ENCODE data around the gene FBXL2. TPM values are rescaled to one million over a fixed set of nuclear protein-coding genes. Genes with fewer than 3 reads are reported as not detected.

The FBXL2 gene
- total RNA-seq, 1 experiment from 2014 or later, result not detected

- Histone ChIP-seq H3K36me3 (ENCODE audit: insufficient read depth, low read length) (no peaks in the 10 kb centered on the region), H3K9me2 (replicated peaks; ENCODE audit: insufficient read depth, low read length) (no peaks in the 10 kb centered on the region), H3K4me3 (ENCODE audit: low read length) (no peak overlapping the region), H4K20me1 (ENCODE audit: insufficient read depth, low read depth, low read length) (no peaks in the 10 kb centered on the region), H3K79me2 (ENCODE audit: low read length) (no peaks in the 10 kb centered on the region), H3K9ac (ENCODE audit: low read length) (no peak overlapping the region), H2AFZ (ENCODE audit: low read length) (no peak overlapping the region), H3K4me2 (ENCODE audit: low read depth, low read length, poor library complexity, severe bottlenecking) (no peak overlapping the region), H3K27me3 (ENCODE audit: low read length) (0 out of 2 replicates have a peak, but pooled peaks cover 7% of the 10 kb centered on the region), H3K27ac (ENCODE audit: low read length) (no peak overlapping the region), H3K4me1 (ENCODE audit: low read length) (no peaks in the 10 kb centered on the region), H3K9me3 (ENCODE audit: low read length) (0 out of 2 replicates have a peak, but pooled peaks cover 3% of the 10 kb centered on the region)
- DNase-seq, result no peak
These were observed 10.5 kb downstream of the FBXL2 start for GRCh38 chr3:33287672-33288282.

DNA sequence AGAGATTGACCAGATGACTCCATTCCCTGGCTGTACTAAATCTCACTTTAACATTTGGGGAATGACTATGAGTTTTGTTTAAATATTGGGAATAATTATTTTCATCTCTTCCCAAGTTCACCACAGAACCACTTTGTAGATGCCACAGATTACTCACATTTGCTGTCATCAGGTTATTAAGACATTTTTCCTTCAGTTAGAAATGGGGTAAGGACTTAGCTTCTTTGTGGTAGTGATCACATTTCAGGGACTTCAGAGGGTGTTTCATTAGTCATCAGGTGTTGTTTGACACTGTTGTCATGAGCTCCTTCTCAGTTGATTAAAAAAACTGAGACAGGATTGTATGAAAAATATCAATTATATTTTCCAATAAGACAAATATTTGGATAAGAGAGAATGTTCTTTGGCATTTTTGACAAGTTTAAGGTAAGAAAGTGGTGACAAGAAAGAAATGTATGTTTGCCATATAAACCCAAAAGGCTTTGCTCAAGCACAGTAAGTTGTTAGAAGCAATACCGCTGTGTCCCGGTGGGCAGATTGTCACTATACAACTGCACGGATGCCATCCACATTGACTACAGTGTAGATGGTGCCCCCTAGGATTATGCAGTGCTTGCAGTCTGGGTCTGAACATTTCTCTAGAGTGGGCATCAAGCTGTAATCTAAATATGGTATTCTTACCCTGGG lies 22.3 kb downstream of the FBXL2 start:
- H3K4me2 ChIP-seq (ENCODE audit: low read depth, low read length, poor library complexity, severe bottlenecking), result no peak overlapping the region
- no peak overlapping the region for H3K27ac ChIP-seq (ENCODE audit: low read length)
- H2AFZ ChIP-seq (ENCODE audit: low read length), result no peak overlapping the region
- H4K20me1 ChIP-seq (ENCODE audit: insufficient read depth, low read depth, low read length), result no peaks in the 10 kb centered on the region
- H3K4me1 ChIP-seq (ENCODE audit: low read length), result no peaks in the 10 kb centered on the region
- H3K9me3 ChIP-seq (ENCODE audit: low read length), result no peaks in the 10 kb centered on the region
- H3K36me3 ChIP-seq (ENCODE audit: insufficient read depth, low read length), result no peaks in the 10 kb centered on the region
- no peaks in the 10 kb centered on the region for H3K9me2 ChIP-seq (replicated peaks; ENCODE audit: insufficient read depth, low read length)
- no peak for DNase-seq
- H3K79me2 ChIP-seq (ENCODE audit: low read length), result no peaks in the 10 kb centered on the region
- no peak overlapping the region for H3K4me3 ChIP-seq (ENCODE audit: low read length)
- H3K9ac ChIP-seq (ENCODE audit: low read length), result no peak overlapping the region
- no peaks in the 10 kb centered on the region for H3K27me3 ChIP-seq (ENCODE audit: low read length)

GRCh38 chr3:33312361-33312760 lies 35.1 kb downstream of the FBXL2 start:
- no peak overlapping the region for H3K9ac ChIP-seq (ENCODE audit: low read length)
- no peak overlapping the region for H3K4me3 ChIP-seq (ENCODE audit: low read length)
- H3K36me3 ChIP-seq (ENCODE audit: insufficient read depth, low read length), result no peaks in the 10 kb centered on the region
- no peaks in the 10 kb centered on the region for H3K79me2 ChIP-seq (ENCODE audit: low read length)
- H3K9me3 ChIP-seq (ENCODE audit: low read length), result no peaks in the 10 kb centered on the region
- DNase-seq, result no peak
- H3K4me2 ChIP-seq (ENCODE audit: low read depth, low read length, poor library complexity, severe bottlenecking), result no peak overlapping the region
- no peaks in the 10 kb centered on the region for H3K4me1 ChIP-seq (ENCODE audit: low read length)
- no peak overlapping the region for H3K27ac ChIP-seq (ENCODE audit: low read length)
- no peaks in the 10 kb centered on the region for H3K9me2 ChIP-seq (replicated peaks; ENCODE audit: insufficient read depth, low read length)
- no peak overlapping the region for H2AFZ ChIP-seq (ENCODE audit: low read length)
- no peaks in the 10 kb centered on the region for H3K27me3 ChIP-seq (ENCODE audit: low read length)
- H4K20me1 ChIP-seq (ENCODE audit: insufficient read depth, low read depth, low read length), result no peaks in the 10 kb centered on the region

DNA sequence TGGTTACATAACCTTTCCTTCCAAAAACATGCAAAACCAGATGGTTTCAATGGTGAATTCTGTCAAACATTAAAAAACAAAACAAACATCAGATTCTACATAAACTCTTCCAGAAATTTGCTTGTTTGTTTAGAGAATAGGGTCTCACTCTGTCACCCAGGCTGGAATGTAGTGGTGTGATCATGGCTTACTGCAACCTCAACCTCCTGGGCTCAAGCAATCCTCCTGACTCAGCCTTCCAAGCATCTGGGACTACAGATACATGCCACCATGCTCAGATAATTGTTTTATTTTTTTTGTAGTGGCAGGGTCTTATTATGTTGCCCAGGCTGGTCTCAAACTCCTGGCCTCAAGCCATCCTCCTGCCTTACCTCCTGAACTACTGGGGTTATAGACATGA lies 36.1 kb downstream of the FBXL2 start:
- no peaks in the 10 kb centered on the region for H3K27me3 ChIP-seq (ENCODE audit: low read length)
- DNase-seq, result no peak
- H3K4me1 ChIP-seq (ENCODE audit: low read length), result no peaks in the 10 kb centered on the region
- no peaks in the 10 kb centered on the region for H3K36me3 ChIP-seq (ENCODE audit: insufficient read depth, low read length)
- no peaks in the 10 kb centered on the region for H4K20me1 ChIP-seq (ENCODE audit: insufficient read depth, low read depth, low read length)
- H2AFZ ChIP-seq (ENCODE audit: low read length), result no peak overlapping the region
- no peaks in the 10 kb centered on the region for H3K9me3 ChIP-seq (ENCODE audit: low read length)
- no peak overlapping the region for H3K9ac ChIP-seq (ENCODE audit: low read length)
- H3K9me2 ChIP-seq (replicated peaks; ENCODE audit: insufficient read depth, low read length), result no peaks in the 10 kb centered on the region
- H3K4me3 ChIP-seq (ENCODE audit: low read length), result no peak overlapping the region
- H3K27ac ChIP-seq (ENCODE audit: low read length), result no peak overlapping the region
- no peaks in the 10 kb centered on the region for H3K79me2 ChIP-seq (ENCODE audit: low read length)
- H3K4me2 ChIP-seq (ENCODE audit: low read depth, low read length, poor library complexity, severe bottlenecking), result no peak overlapping the region

GRCh38 chr3:33314993-33315392 lies 37.8 kb downstream of the FBXL2 start:
- H3K27ac ChIP-seq (ENCODE audit: low read length), result no peak overlapping the region
- H2AFZ ChIP-seq (ENCODE audit: low read length), result no peak overlapping the region
- H3K79me2 ChIP-seq (ENCODE audit: low read length), result no peaks in the 10 kb centered on the region
- peaks cover 3% of the 10 kb centered on the region for H3K4me1 ChIP-seq (ENCODE audit: low read length)
- no peaks in the 10 kb centered on the region for H3K9me2 ChIP-seq (replicated peaks; ENCODE audit: insufficient read depth, low read length)
- H3K9ac ChIP-seq (ENCODE audit: low read length), result no peak overlapping the region
- H3K9me3 ChIP-seq (ENCODE audit: low read length), result no peaks in the 10 kb centered on the region
- no peak overlapping the region for H3K4me3 ChIP-seq (ENCODE audit: low read length)
- H3K27me3 ChIP-seq (ENCODE audit: low read length), result no peaks in the 10 kb centered on the region
- H3K4me2 ChIP-seq (ENCODE audit: low read depth, low read length, poor library complexity, severe bottlenecking), result no peak overlapping the region
- no peaks in the 10 kb centered on the region for H4K20me1 ChIP-seq (ENCODE audit: insufficient read depth, low read depth, low read length)
- DNase-seq, result no peak
- no peaks in the 10 kb centered on the region for H3K36me3 ChIP-seq (ENCODE audit: insufficient read depth, low read length)

- DNase-seq, result no peak
- H3K9ac ChIP-seq (ENCODE audit: low read length), result no peak overlapping the region
- H3K4me3 ChIP-seq (ENCODE audit: low read length), result no peak overlapping the region
These were observed 38.6 kb downstream of the FBXL2 start for GRCh38 chr3:33315826-33316225.

GRCh38 chr3:33317963-33318709 lies 40.9 kb downstream of the FBXL2 start:
- Histone ChIP-seq H3K9me3 (ENCODE audit: low read length) (no peaks in the 10 kb centered on the region), H3K4me3 (ENCODE audit: low read length) (no peak overlapping the region), H3K27ac (ENCODE audit: low read length) (no peak overlapping the region), H3K4me2 (ENCODE audit: low read depth, low read length, poor library complexity, severe bottlenecking) (no peak overlapping the region), H3K4me1 (ENCODE audit: low read length) (peaks cover 3% of the 10 kb centered on the region), H3K9me2 (replicated peaks; ENCODE audit: insufficient read depth, low read length) (no peaks in the 10 kb centered on the region), H2AFZ (ENCODE audit: low read length) (no peak overlapping the region), H3K27me3 (ENCODE audit: low read length) (0 out of 2 replicates have a peak, but pooled peaks cover 2% of the 10 kb centered on the region), H4K20me1 (ENCODE audit: insufficient read depth, low read depth, low read length) (no peaks in the 10 kb centered on the region), H3K36me3 (ENCODE audit: insufficient read depth, low read length) (no peaks in the 10 kb centered on the region), H3K9ac (ENCODE audit: low read length) (no peak overlapping the region), H3K79me2 (ENCODE audit: low read length) (no peaks in the 10 kb centered on the region)
- no peak for DNase-seq

More at GRCh38 chr3:33315826-33316225, 38.6 kb downstream of the FBXL2 start:
- no peak overlapping the region for H3K4me2 ChIP-seq (ENCODE audit: low read depth, low read length, poor library complexity, severe bottlenecking)
- no peaks in the 10 kb centered on the region for H3K79me2 ChIP-seq (ENCODE audit: low read length)
- H3K27me3 ChIP-seq (ENCODE audit: low read length), result no peaks in the 10 kb centered on the region
- peaks cover 3% of the 10 kb centered on the region for H3K4me1 ChIP-seq (ENCODE audit: low read length)
- no peaks in the 10 kb centered on the region for H4K20me1 ChIP-seq (ENCODE audit: insufficient read depth, low read depth, low read length)
- H3K9me3 ChIP-seq (ENCODE audit: low read length), result no peaks in the 10 kb centered on the region
- H3K36me3 ChIP-seq (ENCODE audit: insufficient read depth, low read length), result no peaks in the 10 kb centered on the region
- no peaks in the 10 kb centered on the region for H3K9me2 ChIP-seq (replicated peaks; ENCODE audit: insufficient read depth, low read length)
- H2AFZ ChIP-seq (ENCODE audit: low read length), result no peak overlapping the region
- no peak overlapping the region for H3K27ac ChIP-seq (ENCODE audit: low read length)

GRCh38 chr3:33318710-33319380 lies 41.6 kb downstream of the FBXL2 start:
- Histone ChIP-seq H3K4me3 (ENCODE audit: low read length) (no peak overlapping the region), H3K9me2 (replicated peaks; ENCODE audit: insufficient read depth, low read length) (no peaks in the 10 kb centered on the region), H3K27me3 (ENCODE audit: low read length) (0 out of 2 replicates have a peak, but pooled peaks cover 2% of the 10 kb centered on the region), H3K36me3 (ENCODE audit: insufficient read depth, low read length) (no peaks in the 10 kb centered on the region), H2AFZ (ENCODE audit: low read length) (0 out of 2 replicates have a peak overlapping the region, but pooled peaks have one; percentile 65), H3K27ac (ENCODE audit: low read length) (no peak overlapping the region), H4K20me1 (ENCODE audit: insufficient read depth, low read depth, low read length) (no peaks in the 10 kb centered on the region), H3K4me2 (ENCODE audit: low read depth, low read length, poor library complexity, severe bottlenecking) (no peak overlapping the region), H3K4me1 (ENCODE audit: low read length) (peaks cover 3% of the 10 kb centered on the region), H3K79me2 (ENCODE audit: low read length) (no peaks in the 10 kb centered on the region), H3K9ac (ENCODE audit: low read length) (no peak overlapping the region), H3K9me3 (ENCODE audit: low read length) (no peaks in the 10 kb centered on the region)
- DNase-seq, result peak; percentile 56

Data from Karpas-422 (cell line).